Liver (tissue), 9 donors: Measurements from ENCODE around the gene TRIM22. TPM values are rescaled to one million over a fixed set of nuclear protein-coding genes. Genes with fewer than 3 reads are reported as not detected.

ENCODE experiments used
- DNase-seq: peaks from one replicate; pipeline ENCODE4 v3.0.0-alpha.2; 2017; ENCODE audit warnings: low spot score
- H3K27ac ChIP-seq, 2 donors: one replicate each; pipeline ENCODE4 v1.7.0; 2013; ENCODE audit warnings: inconsistent platforms in 2 of 2, low read length in 2 of 2, control low read depth in 1 of 2, low read depth in 1 of 2, mild to moderate bottlenecking in 1 of 2
- H3K27me3 ChIP-seq, 4 donors: one replicate each; pipeline versions ENCODE4 v1.6.1 to v1.7.0; 2013; ENCODE audit warnings: low read length in 3 of 4, inconsistent platforms in 1 of 4, mild to moderate bottlenecking in 1 of 4, moderate library complexity in 1 of 4; ENCODE audit not compliant: control insufficient read depth in 4 of 4, insufficient read depth in 4 of 4
- H3K36me3 ChIP-seq, 4 donors: one replicate each; pipeline versions ENCODE4 v1.6.1 to v1.7.0; 2013; ENCODE audit warnings: low read length in 3 of 4, mild to moderate bottlenecking in 3 of 4, low read depth in 1 of 4, moderate library complexity in 1 of 4; ENCODE audit not compliant: control insufficient read depth in 4 of 4, insufficient read depth in 3 of 4
- H3K4me1 ChIP-seq, 4 donors: one replicate each; pipeline versions ENCODE4 v1.6.1 to v1.7.0; 2013; ENCODE audit warnings: low read length in 3 of 4, mild to moderate bottlenecking in 3 of 4, moderate library complexity in 1 of 4; ENCODE audit not compliant: control insufficient read depth in 4 of 4, insufficient read depth in 4 of 4
- H3K4me3 ChIP-seq, 3 donors: one replicate each; pipeline versions ENCODE4 v1.6.1 to v1.7.0; 2013; ENCODE audit warnings: low read length in 3 of 3, control low read depth in 1 of 3, low read depth in 1 of 3, mild to moderate bottlenecking in 1 of 3
- H3K9ac ChIP-seq, 2 donors: one replicate each; pipeline ENCODE4 v1.7.0; 2013; ENCODE audit warnings: low read length in 2 of 2, mild to moderate bottlenecking in 2 of 2, moderate library complexity in 2 of 2, control low read depth in 1 of 2, low read depth in 1 of 2
- H3K9me3 ChIP-seq, 4 donors: one replicate each; pipeline versions ENCODE4 v1.6.1 to v1.7.0; 2013; ENCODE audit warnings: low read length in 3 of 4; ENCODE audit not compliant: control insufficient read depth in 4 of 4
- EGR1 ChIP-seq, 2 donors: IDR thresholded peaks; 2 replicates each; pipeline ENCODE4 v1.6.1; 2016 to 2018; ENCODE audit warnings: antibody characterized with exemption in 2 of 2, low read depth in 2 of 2
- FOXA2 ChIP-seq: IDR thresholded peaks from 2 replicates; pipeline ENCODE4 v1.6.1; 2016; ENCODE audit warnings: antibody characterized with exemption
- GABPA ChIP-seq, 2 donors: IDR thresholded peaks in 1 of 2; conservative IDR thresholded peaks in 1 of 2; 2 replicates each; pipeline ENCODE4 v1.6.1; 2016; ENCODE audit warnings: antibody characterized with exemption in 2 of 2, mild to moderate bottlenecking in 1 of 2, moderate library complexity in 1 of 2
- HNF4G ChIP-seq: IDR thresholded peaks from 2 replicates; pipeline ENCODE4 v1.6.1; 2016; ENCODE audit warnings: antibody characterized with exemption
- JUND ChIP-seq, 2 donors: IDR thresholded peaks; 2 replicates each; pipeline ENCODE4 v1.6.1; 2016; ENCODE audit warnings: antibody characterized with exemption in 2 of 2
- NR2F2 ChIP-seq: IDR thresholded peaks from 2 replicates; pipeline ENCODE4 v1.6.1; 2016; ENCODE audit warnings: antibody characterized with exemption
- RAD21 ChIP-seq, 2 donors: IDR thresholded peaks; 2 replicates each; pipeline ENCODE4 v1.6.1; 2016; ENCODE audit warnings: antibody characterized with exemption in 2 of 2, mild to moderate bottlenecking in 2 of 2
- RXRA ChIP-seq, 2 donors: IDR thresholded peaks; 2 replicates each; pipeline ENCODE4 v1.6.1; 2017 to 2018; ENCODE audit warnings: antibody characterized with exemption in 2 of 2, mild to moderate bottlenecking in 1 of 2
- SP1 ChIP-seq: IDR thresholded peaks from 2 replicates; pipeline ENCODE4 v1.6.1; 2018; ENCODE audit warnings: antibody characterized with exemption, mild to moderate bottlenecking
- YY1 ChIP-seq: IDR thresholded peaks from 2 replicates; pipeline ENCODE4 v1.6.1; 2016; ENCODE audit warnings: antibody characterized with exemption, mild to moderate bottlenecking
- WGBS: extraction: QIAGEN DNeasy Blood & Tissue Kit; methylation state at CpG from one replicate; pipeline ENCODE4 v1.1.7; 2013; 5-methylcytosine and 5-hydroxymethylcytosine counted together
- polyA plus RNA-seq, 2 donors: library from polyadenylated mRNA; stranded (reverse) in 1 of 2; unstranded in 1 of 2; fragments of 200-250 nt in 1 of 2; fragments of >200 nt in 1 of 2; fragmentation: Nextera tagmentation in 1 of 2; extraction: Ambion mirVana in 1 of 2; gene quantifications; one replicate each; pipeline versions ENCODE4 v1.2.1 to v1.2.3, GENCODE V29; 2013 to 2015
- total RNA-seq, 2 donors: library from RNA; depleted of rRNA; stranded (reverse); fragments of >200 nt; gene quantifications; one replicate each; pipeline ENCODE4 v1.2.3, GENCODE V29; 2014
- TF ChIP-seq, protein P1 (sequence below): IDR thresholded peaks from 2 replicates; pipeline ENCODE4 v1.6.1; 2016; ENCODE audit warnings: antibody characterized with exemption
- TF ChIP-seq, protein P2 (sequence below): fragments of 150-350 bp; IDR thresholded peaks from 2 replicates; pipeline ENCODE4 v1.5.1; 2017; ENCODE audit warnings: improper control_type of control experiment, low read depth, low read length; ENCODE audit not compliant: missing input control
- TF ChIP-seq, protein P3 (sequence below): IDR thresholded peaks from 2 replicates; pipeline ENCODE4 v1.6.1; 2016; ENCODE audit warnings: antibody characterized with exemption
- TF ChIP-seq, protein P4 (sequence below): IDR thresholded peaks from 2 replicates; pipeline ENCODE4 v1.6.1; 2016; ENCODE audit warnings: antibody characterized with exemption, mild to moderate bottlenecking
- donor health status: healthy.
- donor health status: healthy.
- donor health status: healthy.
- donor health status: healthy.
- donor health status: healthy.

The TRIM22 gene
- total and polyA plus RNA-seq, 4 donors = 3.6 to 21.6 (median 9.6) TPM

DNA sequence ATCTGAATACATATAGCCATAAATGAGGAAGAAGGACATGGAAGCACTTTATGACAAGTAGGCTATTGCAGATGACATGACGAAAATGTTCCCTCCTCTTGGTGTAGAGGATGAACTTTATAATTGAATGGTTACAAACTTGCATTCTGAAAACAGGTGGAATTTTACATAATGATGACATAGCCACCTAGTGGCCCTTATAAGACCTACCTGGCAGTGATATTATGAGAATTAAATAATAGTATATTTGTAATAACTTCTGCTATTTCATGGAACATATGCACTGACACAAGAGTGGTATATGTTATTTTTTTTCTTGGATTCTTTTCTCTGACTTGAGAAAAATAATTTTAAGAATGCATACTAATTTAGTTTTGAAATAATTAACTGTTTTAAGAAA is 22.9 kb downstream of the TRIM22 start:
- Histone ChIP-seq H3K36me3 (peaks cover 3 to 10% (median 5%) of the 10 kb centered on the region in 4 donors), H3K27me3 (no peaks in the 10 kb centered on the region), H3K4me1 (no peaks in the 10 kb centered on the region), H3K27ac (no peak overlapping the region), H3K4me3 (no peak overlapping the region), H3K9me3 (no peaks in the 10 kb centered on the region), H3K9ac (no peak overlapping the region)
- TF ChIP-seq YY1 (no peak), RXRA (IDR thresholded peaks at IDR 0.05) (no peak), NR2F2 (no peak), EGR1 (IDR thresholded peaks at IDR 0.05; ENCODE audit: low read depth in 2 of 2) (no peak), RAD21 (IDR thresholded peaks at IDR 0.05) (peak; percentile 77 to 78), JUND (IDR thresholded peaks at IDR 0.05) (no peak), GABPA (IDR thresholded peaks at IDR 0.05 in 1 of 2, conservative IDR thresholded peaks at IDR 0.05 in 1 of 2) (no peak), SP1 (no peak)
- TF ChIP-seq, protein P1, sequence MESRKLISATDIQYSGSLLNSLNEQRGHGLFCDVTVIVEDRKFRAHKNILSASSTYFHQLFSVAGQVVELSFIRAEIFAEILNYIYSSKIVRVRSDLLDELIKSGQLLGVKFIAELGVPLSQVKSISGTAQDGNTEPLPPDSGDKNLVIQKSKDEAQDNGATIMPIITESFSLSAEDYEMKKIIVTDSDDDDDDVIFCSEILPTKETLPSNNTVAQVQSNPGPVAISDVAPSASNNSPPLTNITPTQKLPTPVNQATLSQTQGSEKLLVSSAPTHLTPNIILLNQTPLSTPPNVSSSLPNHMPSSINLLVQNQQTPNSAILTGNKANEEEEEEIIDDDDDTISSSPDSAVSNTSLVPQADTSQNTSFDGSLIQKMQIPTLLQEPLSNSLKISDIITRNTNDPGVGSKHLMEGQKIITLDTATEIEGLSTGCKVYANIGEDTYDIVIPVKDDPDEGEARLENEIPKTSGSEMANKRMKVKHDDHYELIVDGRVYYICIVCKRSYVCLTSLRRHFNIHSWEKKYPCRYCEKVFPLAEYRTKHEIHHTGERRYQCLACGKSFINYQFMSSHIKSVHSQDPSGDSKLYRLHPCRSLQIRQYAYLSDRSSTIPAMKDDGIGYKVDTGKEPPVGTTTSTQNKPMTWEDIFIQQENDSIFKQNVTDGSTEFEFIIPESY = no peak
- TF ChIP-seq, protein P2, sequence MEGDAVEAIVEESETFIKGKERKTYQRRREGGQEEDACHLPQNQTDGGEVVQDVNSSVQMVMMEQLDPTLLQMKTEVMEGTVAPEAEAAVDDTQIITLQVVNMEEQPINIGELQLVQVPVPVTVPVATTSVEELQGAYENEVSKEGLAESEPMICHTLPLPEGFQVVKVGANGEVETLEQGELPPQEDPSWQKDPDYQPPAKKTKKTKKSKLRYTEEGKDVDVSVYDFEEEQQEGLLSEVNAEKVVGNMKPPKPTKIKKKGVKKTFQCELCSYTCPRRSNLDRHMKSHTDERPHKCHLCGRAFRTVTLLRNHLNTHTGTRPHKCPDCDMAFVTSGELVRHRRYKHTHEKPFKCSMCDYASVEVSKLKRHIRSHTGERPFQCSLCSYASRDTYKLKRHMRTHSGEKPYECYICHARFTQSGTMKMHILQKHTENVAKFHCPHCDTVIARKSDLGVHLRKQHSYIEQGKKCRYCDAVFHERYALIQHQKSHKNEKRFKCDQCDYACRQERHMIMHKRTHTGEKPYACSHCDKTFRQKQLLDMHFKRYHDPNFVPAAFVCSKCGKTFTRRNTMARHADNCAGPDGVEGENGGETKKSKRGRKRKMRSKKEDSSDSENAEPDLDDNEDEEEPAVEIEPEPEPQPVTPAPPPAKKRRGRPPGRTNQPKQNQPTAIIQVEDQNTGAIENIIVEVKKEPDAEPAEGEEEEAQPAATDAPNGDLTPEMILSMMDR = peak; percentile 49
- TF ChIP-seq, protein P3, sequence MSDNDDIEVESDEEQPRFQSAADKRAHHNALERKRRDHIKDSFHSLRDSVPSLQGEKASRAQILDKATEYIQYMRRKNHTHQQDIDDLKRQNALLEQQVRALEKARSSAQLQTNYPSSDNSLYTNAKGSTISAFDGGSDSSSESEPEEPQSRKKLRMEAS = no peak
- TF ChIP-seq, protein P4, sequence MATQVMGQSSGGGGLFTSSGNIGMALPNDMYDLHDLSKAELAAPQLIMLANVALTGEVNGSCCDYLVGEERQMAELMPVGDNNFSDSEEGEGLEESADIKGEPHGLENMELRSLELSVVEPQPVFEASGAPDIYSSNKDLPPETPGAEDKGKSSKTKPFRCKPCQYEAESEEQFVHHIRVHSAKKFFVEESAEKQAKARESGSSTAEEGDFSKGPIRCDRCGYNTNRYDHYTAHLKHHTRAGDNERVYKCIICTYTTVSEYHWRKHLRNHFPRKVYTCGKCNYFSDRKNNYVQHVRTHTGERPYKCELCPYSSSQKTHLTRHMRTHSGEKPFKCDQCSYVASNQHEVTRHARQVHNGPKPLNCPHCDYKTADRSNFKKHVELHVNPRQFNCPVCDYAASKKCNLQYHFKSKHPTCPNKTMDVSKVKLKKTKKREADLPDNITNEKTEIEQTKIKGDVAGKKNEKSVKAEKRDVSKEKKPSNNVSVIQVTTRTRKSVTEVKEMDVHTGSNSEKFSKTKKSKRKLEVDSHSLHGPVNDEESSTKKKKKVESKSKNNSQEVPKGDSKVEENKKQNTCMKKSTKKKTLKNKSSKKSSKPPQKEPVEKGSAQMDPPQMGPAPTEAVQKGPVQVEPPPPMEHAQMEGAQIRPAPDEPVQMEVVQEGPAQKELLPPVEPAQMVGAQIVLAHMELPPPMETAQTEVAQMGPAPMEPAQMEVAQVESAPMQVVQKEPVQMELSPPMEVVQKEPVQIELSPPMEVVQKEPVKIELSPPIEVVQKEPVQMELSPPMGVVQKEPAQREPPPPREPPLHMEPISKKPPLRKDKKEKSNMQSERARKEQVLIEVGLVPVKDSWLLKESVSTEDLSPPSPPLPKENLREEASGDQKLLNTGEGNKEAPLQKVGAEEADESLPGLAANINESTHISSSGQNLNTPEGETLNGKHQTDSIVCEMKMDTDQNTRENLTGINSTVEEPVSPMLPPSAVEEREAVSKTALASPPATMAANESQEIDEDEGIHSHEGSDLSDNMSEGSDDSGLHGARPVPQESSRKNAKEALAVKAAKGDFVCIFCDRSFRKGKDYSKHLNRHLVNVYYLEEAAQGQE = no peak
- 46% methylated on average over 1 of the region's 1 CpG for WGBS
- DNase-seq = no peak

DNA sequence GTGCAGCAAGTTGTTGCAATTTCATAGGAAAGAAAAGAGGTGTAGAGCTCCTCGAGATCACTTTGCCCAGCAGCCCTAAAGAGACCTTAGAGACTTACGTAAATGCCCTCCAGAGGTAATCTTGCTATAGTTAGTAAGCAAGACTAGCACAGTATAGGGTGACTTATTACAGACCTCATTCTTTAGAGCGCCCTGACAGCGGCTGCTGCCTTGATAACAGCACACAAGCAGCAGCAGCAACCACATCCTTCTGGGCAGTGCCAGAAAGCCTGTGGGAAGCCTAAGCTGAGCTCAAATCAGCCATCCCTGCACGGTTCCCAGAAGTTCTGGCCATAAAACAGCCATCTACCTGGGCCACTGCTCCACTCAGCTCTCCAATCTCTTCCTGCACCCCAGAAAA is 24.1 kb downstream of the TRIM22 start:
- no peak overlapping the region for H3K9ac ChIP-seq
- no peak overlapping the region for H3K4me3 ChIP-seq
- 77% methylated on average over 5 of the region's 5 CpGs for WGBS
- no peaks in the 10 kb centered on the region for H3K9me3 ChIP-seq
- TF ChIP-seq, protein P1 = no peak
- TF ChIP-seq, protein P2 = no peak
- TF ChIP-seq GABPA (IDR thresholded peaks at IDR 0.05 in 1 of 2, conservative IDR thresholded peaks at IDR 0.05 in 1 of 2) (no peak), YY1 (no peak), HNF4G (no peak), SP1 (no peak), JUND (IDR thresholded peaks at IDR 0.05) (no peak), FOXA2 (no peak)
- TF ChIP-seq, protein P3 = no peak
- TF ChIP-seq, protein P4 = no peak
- H3K4me1 ChIP-seq = no peaks in the 10 kb centered on the region
- no peak overlapping the region for H3K27ac ChIP-seq
- no peaks in the 10 kb centered on the region for H3K27me3 ChIP-seq
- no peak for DNase-seq
- H3K36me3 ChIP-seq = peaks cover 0 to 5% (median 3%) of the 10 kb centered on the region in 4 donors
